ENCODE measurements around the gene C16orf74.

Gene C16orf74

GRCh38 chr16:85773044-85773443, 22.1 kb upstream of the C16orf74 start:
- no peak for DNase-seq

- DNase-seq = no peak
These were observed 19.8 kb upstream of the C16orf74 start for GRCh38 chr16:85770741-85771140.

DNA sequence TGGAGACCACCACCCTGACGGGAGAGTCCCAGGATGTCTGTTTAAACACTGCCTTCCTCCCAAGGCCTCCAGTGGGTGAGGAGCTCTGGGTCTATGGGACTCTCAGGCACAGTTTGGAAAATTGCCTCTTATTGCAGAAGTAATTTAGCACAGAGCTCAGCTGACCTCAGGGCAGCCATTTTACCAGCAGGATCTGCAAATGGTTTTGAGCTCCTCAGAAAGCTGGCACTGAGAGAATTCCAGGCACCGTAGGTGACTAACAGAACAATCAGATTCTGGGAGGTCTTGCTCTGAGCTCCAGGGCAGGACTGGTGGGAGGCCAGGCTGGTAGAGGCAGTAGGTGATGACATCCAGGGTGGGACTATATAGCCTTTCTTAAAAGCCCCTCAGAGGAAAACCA, 17.3 kb upstream of the C16orf74 start:
- no peak for DNase-seq

DNA sequence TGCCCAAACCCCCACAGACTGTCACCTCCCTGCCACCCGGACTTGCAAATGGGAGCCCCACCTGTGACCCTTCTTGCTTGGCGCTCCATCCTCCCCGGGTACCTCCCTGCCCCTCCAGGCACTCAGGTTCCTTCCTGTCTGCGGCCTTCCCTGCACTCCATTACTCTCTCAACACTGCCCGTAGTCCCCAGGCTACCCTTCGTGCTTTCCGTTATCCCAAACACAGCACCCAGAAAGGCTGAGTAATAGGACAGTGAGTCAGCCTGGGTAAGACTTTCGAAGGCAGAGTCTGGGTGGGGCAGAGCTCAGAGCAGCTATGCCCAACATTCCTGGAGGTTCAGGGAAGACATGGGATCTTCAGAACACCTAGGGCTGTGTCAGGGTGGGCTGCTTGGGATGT, 16.6 kb upstream of the C16orf74 start:
- no peak for DNase-seq

DNA sequence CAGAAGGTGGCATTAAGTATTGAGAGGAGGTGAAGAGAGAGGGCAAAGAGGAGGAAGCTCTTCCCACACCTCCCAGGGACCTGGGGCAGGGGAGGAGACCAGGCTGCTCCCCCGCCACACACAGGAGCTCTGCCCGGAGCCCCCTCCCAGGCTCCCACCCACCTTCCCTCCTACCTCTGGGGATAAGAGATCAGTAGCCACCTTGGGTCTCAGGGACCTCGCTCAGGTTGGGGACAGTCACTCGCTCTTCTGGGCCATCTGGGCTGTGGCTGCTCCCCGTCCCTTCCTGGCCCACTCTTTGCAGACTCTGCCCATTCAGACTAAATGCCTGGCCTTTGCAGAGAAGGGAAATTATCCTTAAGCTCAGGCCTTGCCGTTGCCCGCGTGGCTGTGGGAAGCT, 14.9 kb upstream of the C16orf74 start:
- DNase-seq = no peak

DNA sequence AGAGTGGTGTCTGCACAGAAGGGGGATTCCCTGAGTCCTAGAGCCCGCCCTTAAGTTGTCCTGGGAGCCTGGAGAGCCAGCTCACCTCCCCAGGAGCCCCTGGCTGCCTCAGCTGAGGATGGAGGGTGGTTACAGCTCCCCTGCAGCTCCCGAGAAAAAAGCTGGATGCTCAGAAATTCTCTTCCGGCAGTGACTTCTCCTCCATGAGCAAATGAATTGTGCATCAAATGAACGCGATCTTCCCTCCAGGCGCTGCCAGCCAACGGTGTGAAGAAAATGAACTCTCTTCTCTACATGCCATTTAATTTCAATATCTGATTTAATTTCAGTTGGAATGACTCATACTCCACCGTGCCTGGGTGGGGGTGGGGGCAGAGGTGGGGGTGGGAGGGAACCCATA, 14.3 kb upstream of the C16orf74 start:
- DNase-seq = no peak

DNA sequence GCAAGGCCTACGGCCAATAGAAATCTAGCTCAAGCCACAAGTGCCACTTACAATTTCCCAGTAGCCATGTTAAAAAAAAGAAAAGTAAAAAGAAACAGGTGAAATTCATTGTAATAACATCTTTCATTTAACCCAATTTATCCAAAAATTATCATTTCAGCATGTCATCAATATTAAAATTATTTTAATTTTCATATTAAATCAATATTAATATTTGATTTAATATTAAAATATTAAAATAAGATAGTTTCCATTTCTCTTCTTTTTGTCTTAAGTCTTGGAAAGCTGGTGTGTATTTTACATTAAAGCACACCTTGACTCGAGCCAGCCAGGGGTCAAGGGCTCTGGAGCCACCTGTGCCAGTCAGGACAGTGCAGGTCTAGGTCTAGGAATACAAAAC, 12.7 kb upstream of the C16orf74 start:
- no peak for DNase-seq

DNA sequence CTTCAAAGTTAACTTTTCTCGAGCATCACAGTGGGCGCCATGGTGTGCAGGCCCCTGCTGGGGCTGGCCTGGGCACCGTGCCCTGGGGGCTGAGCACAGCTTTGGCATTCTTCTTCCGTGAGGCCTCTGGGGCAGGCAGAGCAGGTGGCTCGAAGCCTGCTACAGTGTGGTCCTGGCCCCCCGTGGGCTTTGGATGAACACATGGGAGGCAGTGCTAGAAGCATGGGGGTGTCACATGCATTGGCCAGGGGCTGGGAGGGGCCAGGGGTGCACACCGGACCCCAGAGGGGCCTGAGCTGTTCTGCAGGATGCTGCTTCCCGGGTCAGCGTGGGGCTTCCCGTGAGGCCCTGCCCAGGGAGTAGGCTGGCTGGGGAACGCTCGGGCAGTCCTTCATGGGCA, 12.1 kb upstream of the C16orf74 start:
- no peak for DNase-seq

GRCh38 chr16:85761861-85762260, 11.0 kb upstream of the C16orf74 start:
- no peak for DNase-seq

DNA sequence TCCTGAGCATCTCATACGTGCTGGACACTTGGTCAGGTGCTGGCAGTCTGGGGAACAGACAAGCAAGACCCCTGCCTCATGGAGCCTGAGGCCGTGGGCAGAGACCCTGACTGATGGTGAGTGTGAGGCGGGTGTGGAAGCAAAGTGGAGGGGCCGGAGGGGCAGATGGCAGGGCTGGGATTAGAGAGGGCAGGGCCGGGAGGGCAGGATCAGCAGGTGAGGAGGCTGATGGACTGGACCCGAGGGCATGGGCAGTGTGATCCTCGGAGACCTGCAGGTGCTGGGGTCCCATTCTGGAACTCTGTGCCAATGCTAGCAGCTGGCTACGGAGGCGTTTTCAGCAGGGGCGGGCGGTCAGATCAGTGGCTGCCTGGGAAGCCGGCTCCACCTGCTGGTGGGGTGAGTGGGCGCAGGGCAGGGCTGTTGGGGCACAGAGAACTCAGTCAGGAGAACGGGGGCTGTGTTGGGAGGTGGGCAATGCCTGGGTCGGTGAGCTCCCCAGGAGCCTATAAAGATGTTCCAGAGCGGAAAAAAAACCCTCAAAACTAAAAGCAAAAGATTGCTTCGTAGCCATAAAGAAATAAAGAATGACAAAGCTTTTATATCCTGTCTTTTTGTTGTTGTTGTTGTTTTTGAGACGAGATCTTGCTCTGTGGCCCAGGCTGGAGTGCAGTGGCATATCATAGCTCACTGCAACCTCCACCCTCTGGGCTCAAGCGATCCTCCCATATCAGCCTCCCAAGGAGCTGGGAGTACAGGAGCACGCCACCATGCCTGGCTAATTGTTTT, 8.9 kb upstream of the C16orf74 start:
- DNase-seq = no peak

GRCh38 chr16:85759136-85759535, 8.2 kb upstream of the C16orf74 start:
- no peak for DNase-seq

DNA sequence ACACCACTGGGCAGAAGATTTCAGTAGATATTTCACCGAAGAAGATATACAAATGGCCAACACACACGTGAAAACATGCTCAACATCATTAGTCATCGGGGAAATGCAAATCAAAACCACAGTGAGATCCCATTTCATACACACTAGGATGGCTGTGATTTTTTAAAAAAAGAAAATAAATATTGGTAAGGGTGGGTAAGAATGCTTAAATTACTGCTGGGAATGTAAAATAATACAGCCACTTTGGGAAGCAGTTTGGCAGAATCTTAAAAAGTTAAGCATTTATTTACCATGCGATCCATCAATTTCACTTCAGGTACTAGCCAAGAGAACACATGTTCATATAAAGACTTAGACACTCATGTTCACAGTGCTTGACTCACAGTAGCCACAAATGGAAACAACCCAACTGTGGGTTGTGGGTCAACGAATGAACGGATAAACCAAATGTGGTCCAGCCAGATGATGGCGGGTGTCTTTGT, 6.5 kb upstream of the C16orf74 start:
- DNase-seq = no peak

DNA sequence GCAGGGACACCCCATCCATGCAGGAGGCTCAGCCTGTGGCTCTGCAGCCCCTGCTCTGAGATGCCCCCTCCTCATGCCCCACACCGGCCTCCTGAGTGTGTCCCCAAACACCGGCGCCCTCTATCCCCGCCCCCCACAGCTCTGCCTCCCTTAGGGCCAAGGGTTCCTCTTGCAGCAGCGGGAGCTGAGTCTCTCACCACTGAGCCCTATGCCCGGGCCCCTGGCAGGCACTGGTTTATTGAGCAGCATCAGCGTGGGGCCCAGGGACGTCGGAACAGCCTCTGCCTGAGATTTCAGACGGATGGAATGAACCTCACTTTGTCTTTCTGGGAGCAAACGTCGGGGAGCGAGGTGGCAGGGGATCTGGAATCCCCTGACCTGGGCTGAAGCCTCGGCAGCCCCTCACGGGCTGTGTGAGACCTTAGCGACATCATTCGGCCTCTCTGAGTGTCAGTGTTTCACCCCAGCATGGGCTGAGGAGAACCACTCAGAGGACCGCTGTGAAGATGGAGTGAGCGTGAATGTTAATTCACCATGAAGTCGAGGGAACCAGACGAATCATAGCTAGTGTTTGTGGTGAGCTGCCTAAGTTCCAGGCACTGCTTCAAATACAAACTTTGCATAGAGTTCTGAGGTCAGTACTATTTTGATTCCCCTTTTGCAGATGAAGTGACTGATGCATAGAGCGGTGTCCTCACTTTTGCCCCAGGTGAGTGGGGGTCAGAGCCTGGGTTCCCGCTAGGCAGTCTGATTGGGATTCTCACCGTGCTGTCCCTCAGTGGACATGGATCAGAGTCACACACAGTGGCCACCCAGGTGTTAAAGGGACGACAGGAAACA, 5.3 kb upstream of the C16orf74 start:
- no peak for DNase-seq

DNA sequence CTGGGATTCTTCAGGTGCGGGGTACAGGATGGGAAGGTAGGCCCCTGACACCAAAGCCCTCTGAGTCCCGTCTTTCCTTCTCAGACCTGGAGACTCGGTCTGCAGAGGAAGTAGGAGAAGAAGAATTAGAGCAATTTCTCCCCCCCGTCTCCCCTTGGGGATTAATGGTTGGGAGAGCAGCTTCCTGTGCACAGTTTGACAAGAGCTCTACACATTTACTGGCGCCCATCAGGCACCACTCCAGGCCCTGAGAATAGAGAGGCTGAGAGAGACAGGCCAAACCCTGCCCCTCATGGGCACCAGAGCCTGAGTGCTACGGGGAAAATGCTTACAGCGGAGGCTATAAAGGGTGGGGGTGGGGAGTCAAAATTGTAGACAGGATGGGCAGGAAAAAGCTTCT, 3.5 kb upstream of the C16orf74 start:
- no peak for DNase-seq

DNA sequence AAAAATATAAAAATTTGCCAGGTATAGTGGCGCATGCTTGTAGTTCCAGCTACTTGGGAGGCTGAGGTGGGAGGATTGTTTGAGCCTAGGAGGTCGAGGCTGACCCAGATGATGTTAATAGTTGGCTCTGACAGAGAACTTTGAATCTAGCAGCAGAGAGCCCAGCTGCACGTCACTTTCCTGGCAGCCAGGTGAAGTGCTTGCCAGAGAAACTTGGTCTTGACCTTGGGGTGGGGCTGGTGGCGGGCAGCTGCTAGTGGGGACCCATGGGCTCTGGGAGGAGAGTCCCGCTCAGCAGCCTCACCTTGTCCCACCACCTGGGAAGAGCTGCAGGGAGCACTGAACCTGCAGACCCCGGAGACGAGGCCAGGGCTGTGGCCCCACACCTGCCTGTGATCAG, 3.1 kb upstream of the C16orf74 start:
- DNase-seq = no peak

DNA sequence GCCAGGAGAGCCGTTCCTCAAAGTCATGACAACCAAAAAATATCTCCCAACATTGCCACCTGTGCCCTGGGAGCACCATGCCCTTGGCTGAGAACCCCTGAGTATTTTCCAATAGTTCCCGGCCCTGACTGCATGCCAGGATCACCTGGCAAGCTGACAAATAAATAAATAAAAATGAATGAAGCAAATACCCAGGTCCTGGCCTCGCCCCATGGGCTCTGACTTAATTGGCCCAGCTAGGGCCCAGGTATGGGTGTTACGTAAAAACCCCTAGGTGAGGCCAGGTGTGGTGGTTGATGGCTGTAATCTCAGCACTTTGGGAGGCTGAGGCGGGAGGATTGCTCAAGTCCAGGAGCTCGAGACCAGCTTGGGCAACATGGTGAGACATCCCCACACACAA, 2.7 kb upstream of the C16orf74 start:
- no peak for DNase-seq

DNA sequence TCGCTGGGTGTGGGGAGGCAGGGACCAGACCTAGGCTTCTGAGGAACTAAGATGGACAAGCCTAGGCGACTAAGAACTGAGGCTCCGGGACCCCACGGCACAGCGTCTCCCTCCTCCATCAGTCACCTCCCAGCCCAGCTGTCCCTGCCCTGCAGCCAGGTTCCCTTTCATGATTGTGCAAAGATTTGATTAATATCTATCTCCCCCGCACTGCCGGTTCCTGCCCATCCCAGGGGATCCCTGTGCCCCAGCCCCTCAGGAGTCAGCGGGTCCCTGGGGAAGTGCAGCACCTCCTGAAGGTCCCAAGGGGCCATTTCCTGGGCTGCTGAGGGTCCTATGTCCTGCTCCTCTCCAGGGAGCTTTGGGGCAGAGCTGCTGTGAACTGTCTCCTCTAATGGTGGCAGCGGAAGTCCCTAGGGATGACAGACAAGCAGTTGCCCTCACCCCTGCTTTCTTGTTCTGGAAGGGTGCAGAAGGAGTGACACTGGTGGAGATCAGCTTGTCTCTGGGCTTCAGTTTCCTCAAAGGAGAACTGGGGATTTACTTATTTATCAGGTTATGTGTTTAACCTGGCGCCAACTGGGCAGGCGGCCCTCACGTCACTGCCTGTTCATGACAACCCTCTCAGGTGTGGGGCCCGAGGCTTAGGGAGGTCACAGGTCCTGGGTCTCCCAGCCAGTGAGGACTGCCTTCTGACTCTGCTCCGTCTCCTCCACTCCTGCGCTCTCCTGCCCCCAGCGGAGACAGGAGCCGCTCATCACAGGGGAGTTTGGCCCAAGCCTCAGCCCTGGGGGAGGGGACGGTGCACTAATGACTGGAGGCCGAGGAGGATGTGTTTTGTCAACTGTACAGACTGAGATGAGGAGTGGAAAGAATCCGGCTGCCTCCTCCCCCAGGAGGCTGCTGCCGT, 1.9 kb upstream of the C16orf74 start:
- DNase-seq = no peak

DNA sequence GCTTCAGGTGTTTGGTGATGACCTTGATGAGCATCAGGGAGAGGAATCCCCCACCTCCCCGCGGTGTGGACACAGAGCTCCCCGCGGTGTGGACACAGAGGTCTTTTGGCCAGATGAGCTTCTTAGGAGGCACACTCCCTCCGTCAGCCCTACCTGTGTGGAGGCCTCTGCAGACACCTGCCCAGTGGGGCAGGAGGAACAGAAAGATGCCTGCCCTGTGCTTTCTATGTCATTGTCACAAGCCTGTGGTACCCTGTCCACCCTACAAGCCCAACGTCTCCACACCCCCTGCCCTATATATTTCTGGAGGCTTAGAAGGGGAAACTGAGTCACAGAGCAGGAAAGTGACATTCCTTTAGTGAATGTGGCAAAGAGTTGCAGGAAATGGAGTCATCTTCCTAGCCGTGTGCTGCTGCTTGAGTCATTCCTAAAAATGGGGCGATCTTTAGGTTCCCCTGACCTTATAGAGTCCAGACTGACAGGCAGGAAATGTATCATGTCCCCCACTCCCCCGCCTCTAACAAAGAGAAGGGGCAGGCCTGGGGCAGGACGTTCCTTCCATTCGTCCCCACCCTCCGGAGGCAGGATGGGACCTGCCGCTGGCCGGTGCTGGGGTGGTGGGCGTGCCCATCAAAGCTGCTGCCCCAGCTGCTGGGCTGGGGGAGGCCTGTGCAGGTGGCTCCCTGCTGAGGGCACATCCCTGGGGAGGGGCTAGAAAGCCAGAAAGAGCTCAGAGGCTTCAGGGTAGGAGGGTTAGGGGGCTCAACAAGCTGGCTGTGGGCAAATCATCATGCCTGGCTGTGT, 1.0 kb upstream of the C16orf74 start:
- DNase-seq = no peak

- peak; percentile 74 for DNase-seq
These were observed 610 bp downstream of the C16orf74 start for GRCh38 chr16:85750146-85750826.

DNA sequence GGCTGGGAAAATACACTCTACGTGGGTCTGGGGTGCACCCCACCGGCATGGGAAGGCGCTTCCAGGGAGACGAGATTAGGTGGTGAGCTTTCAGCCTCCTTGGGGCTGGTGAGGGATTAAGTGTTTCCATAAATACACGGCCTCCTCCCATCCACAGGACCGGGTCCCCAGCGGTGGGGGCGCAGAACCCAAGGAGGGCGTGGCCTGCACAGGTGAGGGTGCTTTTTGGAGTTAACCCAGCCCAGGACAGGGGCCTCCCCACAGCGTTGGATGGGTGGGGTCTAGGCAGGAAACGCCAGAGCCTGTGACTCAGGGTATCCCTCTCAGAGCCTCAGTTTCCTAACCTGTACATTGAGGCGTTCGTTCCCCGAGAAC, 1.1 kb downstream of the C16orf74 start:
- no peak for DNase-seq

GRCh38 chr16:85746460-85747215, 4.3 kb downstream of the C16orf74 start:
- no peak for DNase-seq
